Stromal cell of bone marrow (primary cell): Measurements from ENCODE around the gene SNCG.
"Not testable (repeated sequence)": the region's sequence is repeated elsewhere in the genome, so short reads cannot be mapped to it uniquely, and the experiment has no call there.

ENCODE experiments used
- DNase-seq: peaks from one replicate; pipeline ENCODE4 v3.0.0-alpha.2; 2012; ENCODE audit warnings: low read depth

The SNCG gene

DNA sequence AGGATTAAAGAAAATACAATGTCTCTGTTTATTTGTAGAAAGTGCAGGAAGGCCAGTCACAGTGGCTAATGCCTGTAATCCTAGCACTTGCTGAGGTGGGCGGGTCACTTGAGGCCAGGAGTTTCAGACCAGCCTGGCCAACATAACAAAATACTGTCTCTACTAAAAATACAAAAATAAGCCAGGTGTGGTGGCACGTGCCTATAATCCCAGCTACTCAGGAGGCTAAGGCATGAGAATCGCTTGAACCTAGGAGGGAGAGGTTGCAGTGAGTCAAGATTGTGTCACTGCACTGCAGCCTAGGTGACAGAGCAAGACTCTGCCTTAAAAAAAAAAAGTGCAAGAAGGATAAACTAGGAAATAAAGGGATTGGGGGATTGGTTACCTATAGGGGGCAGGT, 20.1 kb downstream of the SNCG start:
- DNase-seq = not testable (repeated sequence)

GRCh38 chr10:86979296-86979818, 21.0 kb downstream of the SNCG start:
- DNase-seq = no peak

DNA sequence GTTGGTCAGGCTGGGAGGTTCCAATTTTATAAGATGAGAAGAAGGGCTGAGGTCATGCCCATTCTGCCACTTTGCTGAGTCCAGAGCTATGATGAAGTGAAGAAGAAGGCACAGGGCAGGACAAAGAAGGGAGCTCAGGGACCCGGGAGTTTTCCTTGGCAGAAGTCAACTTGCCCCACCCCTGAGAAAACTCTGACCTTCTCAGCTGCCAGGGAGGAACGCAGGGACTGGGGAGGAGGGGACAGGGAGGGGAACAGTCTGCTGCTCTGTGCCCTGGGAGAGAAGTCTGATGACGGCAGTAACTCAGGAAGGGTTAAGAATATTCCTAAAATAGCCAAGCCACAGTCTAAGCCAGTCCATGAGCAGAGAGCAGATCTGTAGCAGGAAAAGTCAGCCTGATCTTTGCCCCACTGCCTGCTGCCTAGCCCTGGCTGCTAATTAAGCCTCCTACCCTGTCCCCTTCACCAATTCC, 21.6 kb downstream of the SNCG start:
- peak; percentile 66 for DNase-seq

DNA sequence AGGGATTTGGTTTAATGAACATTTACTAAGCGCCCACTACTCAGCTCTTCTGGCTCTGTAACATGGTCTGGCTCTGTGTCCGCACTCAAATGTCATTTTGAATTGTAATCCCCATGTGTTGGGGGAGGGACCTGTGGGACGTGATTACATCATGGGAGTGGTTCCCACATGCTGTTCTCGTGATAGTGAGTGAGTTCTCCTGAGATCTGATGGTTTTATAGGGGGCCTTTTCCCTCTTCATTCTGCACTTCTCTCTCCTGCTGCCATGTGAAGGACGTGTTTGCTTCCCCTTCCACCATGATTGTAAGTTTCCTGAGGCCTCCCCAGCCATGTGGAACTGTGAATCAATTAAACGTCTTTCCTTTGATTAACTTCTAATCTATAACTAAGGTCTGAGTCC, 22.6 kb downstream of the SNCG start:
- DNase-seq = not testable (repeated sequence)

- no peak for DNase-seq
These were observed 23.3 kb downstream of the SNCG start for GRCh38 chr10:86981716-86982115.

GRCh38 chr10:86984498-86984897, 26.1 kb downstream of the SNCG start:
- DNase-seq = not testable (repeated sequence)

GRCh38 chr10:86988520-86988919, 30.1 kb downstream of the SNCG start:
- DNase-seq = no peak

- not testable (repeated sequence) for DNase-seq
These were observed 33.0 kb downstream of the SNCG start for GRCh38 chr10:86991362-86991761.

DNA sequence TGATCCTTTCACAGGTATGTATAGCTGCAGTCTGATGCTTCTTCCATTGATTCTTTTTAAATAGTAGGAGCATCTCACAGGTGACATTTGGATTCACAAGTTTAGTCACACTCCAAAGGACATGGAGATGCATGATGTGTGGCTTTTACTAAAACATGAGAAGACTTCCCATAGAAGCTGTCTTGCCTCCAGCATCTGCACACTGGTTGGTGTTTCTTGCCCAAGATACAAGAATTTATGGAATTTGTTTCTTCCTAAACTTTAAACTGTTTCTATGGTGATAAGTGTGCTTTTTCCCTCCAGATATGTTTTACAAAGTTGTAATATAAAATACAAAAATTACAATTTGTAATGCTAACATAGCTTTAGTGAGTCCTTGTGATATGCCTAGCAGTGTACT, 34.1 kb downstream of the SNCG start:
- no peak for DNase-seq

GRCh38 chr10:86992929-86993328, 34.5 kb downstream of the SNCG start:
- no peak for DNase-seq

GRCh38 chr10:86999802-87000403, 41.5 kb downstream of the SNCG start:
- DNase-seq = not testable (repeated sequence)

GRCh38 chr10:87000491-87000890, 42.1 kb downstream of the SNCG start:
- DNase-seq = no peak

DNA sequence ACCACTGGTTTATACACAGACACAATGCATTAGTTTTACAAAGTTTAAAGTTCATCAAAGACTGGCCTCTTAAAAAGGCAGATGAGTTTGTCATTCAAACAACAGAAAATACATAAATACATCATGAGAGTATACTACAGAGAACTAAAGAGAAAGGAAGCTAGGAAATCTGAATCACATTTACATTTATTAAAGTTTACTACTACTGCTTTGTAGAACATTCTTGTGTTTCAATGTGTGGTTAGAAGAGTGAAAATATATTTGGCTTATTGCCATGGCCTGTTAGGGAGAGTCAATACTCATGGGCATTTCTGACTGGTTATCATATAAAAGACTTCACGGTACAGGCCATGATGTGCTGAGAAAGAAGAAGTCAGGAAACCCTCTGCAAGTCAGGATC, 48.7 kb downstream of the SNCG start:
- DNase-seq = not testable (repeated sequence)

GRCh38 chr10:87007674-87008073, 49.3 kb downstream of the SNCG start:
- not testable (repeated sequence) for DNase-seq

DNA sequence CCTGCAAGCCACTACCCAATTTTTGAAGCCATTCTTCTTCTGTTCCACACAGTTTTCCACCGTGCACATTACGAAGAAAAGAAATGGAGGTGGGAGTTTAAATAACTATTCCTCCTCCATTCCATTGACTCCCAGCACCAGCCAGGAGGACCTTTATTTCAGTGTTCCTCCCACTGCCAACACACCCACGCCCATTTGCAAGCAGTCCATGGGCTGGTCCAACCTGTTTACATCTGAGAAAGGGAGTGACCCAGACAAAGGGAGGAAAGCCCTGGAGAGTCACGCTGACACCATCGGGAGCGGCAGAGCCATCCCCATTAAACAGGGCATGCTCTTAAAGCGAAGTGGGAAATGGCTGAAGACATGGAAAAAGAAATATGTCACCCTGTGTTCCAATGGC, 49.9 kb downstream of the SNCG start:
- DNase-seq = not testable (repeated sequence)

DNA sequence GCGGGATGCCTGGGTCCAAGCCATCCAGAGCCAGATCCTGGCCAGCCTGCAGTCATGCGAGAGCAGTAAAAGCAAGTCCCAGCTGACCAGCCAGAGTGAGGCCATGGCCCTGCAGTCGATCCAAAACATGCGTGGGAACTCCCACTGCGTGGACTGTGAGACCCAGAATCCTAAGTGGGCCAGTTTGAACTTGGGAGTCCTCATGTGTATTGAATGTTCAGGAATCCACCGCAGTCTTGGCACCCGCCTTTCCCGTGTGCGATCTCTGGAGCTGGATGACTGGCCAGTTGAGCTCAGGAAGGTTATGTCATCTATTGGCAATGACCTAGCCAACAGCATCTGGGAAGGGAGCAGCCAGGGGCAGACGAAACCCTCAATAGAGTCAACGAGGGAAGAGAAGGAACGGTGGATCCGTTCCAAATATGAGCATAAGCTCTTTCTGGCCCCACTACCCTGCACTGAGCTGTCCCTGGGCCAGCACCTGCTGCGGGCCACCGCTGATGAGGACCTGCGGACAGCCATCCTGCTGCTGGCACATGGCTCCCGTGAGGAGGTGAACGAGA, 50.8 kb downstream of the SNCG start:
- DNase-seq = not testable (repeated sequence)
